Thyroid gland (tissue), 4 donors: ENCODE measurements around the gene CEP97.

Experiments
- CTCF ChIP-seq, 6 experiments: fragments of 200-600 bp in 3 of 6; fragments of 450-650 bp in 3 of 6; sonication (generic) in 3 of 6; IDR thresholded peaks; one replicate each; pipeline ENCODE4 v1.5.1; 2016 to 2019; ENCODE audit warnings: antibody characterized with exemption in 6 of 6, mild to moderate bottlenecking in 2 of 6, inconsistent platforms in 1 of 6, moderate library complexity in 1 of 6
- POLR2A ChIP-seq, 2 donors: fragments of 450-650 bp; IDR thresholded peaks; one replicate each; pipeline ENCODE4 v1.6.1; 2017; ENCODE audit warnings: antibody characterized with exemption in 2 of 2, mild to moderate bottlenecking in 2 of 2, moderate library complexity in 1 of 2

GRCh38 chr3:101725890-101726275 is 1.5 kb downstream of the CEP97 start:
- TF ChIP-seq POLR2A (IDR thresholded peaks at IDR 0.05) (no peak), CTCF (IDR thresholded peaks at IDR 0.05) (no peak)
